GM18519 (cell line): ENCODE results near the gene DBN1.

Experiments
- ATAC-seq: cut with Tn5 transposase; IDR thresholded peaks from one replicate; pipeline ENCODE4 v1.9.1; 2021; ENCODE audit warnings: mild to moderate bottlenecking, moderate library complexity; ENCODE audit not compliant: unreplicated experiment, low FRiP score

Gene DBN1

DNA sequence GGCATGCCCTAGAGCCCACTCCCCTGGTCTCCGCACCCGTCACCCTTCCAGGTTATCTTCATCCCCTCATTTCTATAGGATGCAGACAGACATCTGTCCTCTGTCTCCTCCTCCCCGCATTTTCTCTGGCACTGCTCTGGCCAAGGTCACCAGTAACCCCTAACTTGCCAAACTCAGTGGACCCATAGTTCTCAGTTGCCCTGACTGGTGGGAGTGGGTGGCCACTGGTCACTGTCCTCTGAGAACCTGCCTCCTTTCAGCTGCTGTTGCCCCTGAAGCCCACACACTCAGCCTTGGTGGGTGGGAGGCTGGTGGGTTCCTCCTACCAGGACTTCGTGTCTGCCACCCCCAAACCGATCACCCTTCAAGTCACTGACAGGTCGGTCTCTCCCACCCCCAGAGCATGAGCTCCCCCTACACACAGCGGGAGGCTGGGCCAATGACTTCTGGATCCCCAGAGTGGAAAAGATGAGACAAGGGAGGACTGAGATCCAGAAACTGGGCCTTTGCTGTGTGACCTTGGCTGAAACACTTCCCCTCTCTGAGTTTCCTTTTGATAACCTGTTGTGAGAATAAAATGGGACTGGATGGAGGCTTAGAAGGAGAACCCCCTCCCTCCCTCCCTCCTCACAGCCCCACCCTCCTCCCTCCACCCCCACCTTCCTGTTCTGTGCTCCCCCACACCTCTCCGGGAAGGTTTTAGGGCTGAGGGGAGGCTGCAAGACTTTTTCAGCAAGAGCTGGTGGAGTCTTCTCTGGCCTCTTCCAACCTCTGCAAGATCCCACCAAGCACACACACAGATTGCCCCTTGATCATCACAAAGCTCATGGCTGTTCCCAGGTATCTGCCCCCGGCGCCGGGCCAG lies 2.4 kb upstream of the DBN1 start:
- no peak for ATAC-seq

DNA sequence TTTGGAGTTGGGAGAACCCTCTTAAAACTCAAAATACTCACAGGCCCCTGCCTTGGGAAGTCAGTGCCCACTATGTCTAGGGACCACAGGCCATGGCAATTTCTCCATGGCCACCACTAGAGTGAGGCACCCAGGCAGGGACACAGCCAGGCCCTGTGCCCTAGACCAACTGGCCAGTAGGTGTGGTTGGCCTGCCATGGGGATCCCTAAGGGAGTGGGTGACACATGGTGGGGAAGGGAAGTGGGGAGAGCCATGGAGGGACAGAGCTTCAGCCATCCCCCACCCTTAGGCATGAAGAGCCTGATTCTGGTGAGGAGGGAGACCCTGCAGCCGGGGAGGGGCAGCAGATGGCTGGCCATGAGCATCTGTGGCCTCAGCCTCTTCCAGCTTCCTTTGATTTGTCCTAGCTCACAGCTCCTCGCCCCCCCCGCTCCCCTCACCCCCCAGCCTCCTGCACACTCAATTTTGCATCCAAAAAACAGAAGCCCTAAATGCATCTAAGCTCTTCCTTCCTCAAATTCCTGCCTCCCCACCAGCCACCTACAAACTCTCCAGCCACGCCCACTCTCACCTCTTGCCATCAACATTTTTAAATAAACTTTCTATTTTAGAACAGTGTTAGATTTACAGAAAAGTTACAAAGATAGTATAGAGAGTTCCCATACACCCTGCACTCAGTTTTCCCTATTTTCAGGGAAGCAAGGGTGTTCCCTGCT lies 1.6 kb upstream of the DBN1 start:
- ATAC-seq, result no peak

DNA sequence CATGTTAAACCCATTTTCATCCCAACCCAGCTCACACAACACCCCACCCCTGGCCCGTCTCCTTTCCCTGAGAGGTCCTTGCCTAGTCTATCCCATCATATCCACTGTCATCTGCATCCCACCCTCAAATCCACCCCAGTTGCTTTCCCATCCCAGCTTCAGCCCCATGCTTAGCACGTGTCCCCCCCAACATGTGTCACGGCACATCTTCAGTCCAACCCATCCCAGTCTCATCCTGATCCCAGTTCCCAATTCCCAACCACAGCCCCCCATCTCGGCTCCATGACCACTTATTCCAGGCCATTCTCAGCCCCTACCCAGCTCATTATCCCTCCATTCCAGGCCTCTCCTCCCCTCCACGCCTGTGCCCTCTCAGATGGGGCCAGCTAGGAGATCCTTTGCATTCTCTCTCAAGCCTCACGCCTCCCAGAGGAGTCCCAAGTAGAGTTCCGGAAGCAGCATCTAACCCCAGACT lies 605 bp upstream of the DBN1 start:
- no peak for ATAC-seq

DNA sequence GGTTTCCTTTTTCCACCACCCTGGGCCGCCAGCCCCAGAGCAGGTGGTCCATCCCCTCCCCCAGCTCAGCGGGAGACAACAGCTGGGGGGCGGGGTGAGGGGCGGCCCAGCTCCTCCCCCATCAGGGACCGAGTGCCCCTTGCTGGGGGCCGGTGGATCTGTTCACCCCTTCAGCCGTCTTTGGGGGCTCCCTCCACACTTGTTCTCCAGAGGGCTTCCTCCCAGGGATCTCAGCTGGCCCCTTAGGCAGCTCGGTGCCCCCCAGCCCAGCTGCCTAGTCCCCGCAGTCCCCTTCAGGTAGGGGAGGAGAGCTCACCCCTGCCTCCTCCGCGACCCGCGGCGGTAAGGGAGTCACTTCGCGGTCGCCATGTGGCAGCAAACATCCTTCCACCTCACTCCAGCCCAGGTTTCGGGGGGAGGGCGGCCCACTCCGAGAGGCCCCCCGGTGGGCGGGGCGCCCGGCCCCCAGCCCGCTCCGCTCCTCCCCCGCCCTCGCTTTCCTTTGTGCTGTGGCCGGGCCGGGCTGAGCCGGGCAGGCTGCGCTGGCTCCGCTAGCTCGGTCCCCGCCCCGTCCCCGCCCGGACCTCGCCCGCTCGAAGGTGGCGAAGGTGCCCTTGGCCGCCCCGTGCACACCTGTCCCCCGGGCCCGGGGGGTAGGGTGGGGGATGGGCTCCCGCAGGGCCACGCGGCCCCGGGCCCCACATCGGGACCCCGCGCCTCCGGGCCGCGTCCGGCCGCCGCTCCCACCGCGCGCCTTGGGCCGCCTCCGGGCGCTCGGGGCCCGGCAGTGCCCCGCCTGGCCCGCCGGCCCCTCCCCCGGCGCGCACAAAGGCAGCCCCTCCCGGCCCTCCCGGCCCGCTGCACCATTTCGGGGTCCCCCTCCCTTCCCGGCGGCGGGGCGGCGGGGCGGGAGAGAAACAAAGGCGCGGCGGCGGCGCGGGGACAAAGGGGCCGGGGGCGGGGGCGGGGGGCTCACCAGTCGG lies 683 bp downstream of the DBN1 start:
- ATAC-seq, result no peak

DNA sequence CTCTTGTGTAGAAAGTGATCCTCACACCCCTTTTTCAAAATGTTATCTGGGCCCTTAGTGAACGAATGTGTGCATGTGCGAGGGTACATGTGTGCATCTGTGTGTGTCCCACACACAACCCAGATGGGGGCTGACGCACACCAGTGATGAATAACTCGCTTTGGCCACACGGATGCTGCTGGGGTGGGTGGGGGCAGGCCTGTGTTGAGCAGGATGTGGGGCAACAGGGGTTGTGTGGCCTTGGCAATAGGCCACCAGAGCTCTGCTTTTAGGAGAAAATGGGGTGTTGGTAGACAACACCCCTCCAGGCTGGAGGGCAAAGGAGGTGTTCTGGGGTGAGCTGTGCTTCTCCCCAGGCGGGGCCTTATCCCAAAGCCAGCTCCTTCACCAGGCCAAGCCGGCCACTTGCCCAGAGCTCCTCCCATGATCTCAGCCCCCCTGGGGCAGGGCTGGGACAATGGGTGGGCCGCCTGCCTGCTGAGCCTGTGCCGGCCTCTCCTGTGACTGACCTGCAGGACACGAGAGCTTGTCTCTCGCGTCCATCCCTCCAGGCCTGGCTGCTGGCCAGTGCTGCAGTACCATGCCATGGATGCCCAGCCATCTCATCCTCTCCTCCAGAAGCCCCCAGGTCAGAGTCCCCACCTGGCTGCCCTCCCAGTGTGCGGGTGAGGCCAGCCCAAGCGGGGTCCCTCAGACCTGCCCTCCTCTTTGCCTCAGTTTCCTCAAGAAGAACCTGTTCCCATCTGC lies 1.7 kb downstream of the DBN1 start:
- no peak for ATAC-seq

DNA sequence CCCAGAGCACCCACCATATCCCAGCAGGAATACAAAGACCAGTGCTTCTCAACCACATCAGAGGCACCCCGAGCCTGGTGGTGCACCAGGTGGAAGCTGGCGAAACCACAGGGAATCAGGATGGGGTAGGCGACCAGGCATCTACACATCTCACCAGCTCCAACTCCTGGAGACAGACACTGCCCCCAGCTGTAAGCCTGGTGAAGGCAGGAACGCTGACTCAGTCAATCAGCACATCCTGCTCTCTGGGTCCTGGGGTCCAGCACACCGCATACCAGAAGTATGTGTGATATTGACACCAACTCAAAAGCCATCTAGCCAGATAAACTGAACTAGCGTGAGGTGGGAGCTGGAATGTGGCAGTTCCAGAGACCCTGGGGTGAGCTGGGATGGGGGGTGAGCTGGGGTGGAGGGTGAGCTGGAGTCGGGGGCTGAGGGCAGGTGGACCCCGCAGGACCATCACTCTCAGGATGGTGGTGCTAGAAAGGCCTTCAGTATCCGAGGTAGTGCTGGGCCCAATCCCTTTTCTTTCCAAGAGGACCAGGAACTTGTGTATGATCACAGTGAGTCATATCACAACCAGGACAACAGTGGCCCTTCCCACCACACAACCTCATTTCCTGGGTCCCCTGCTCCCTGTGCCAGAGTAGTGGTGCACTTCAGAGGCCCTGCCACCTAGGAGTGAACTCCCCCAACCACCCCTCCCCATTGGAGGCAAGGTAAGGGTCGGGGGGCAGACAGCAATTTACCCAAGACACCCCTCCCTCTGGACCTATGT lies 2.5 kb downstream of the DBN1 start:
- no peak for ATAC-seq

DNA sequence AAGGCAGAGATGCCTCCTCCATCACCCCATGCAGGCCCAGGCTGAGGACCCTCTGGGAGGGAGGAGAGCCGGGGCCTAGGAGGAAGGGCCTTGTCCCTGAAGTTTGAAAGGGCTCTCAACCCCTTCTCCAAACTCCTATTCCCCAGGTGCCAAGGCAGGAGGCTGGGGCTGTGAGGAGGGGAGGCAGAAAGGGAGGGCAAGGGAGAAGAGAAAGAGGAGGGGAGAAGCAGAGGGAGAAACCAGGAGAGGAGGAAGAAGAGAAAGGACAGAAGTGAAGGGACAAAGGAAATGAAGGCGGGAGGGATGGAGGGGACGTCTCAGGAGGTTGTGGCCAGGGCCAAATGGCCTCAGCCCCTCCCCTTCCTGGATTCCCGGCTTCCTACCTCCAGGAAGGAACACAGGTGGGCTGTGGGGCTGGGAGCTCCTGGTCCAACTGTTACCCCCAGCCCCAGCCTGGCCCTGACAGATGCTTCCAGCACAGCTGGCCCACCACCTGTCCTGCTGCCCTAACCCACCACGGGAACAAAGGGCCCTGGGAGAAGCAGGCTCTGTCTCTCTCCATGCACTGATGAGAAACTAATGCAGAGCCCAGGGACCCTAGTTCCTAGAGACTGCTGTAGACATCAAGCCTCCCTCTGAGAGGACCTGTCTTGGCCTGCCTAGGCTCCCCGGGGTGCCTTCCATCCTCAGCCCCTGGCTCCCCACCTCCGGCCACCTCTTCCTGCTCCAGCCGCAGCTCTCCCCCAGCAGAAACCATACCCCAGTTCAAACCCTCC lies 3.5 kb downstream of the DBN1 start:
- ATAC-seq, result no peak

DNA sequence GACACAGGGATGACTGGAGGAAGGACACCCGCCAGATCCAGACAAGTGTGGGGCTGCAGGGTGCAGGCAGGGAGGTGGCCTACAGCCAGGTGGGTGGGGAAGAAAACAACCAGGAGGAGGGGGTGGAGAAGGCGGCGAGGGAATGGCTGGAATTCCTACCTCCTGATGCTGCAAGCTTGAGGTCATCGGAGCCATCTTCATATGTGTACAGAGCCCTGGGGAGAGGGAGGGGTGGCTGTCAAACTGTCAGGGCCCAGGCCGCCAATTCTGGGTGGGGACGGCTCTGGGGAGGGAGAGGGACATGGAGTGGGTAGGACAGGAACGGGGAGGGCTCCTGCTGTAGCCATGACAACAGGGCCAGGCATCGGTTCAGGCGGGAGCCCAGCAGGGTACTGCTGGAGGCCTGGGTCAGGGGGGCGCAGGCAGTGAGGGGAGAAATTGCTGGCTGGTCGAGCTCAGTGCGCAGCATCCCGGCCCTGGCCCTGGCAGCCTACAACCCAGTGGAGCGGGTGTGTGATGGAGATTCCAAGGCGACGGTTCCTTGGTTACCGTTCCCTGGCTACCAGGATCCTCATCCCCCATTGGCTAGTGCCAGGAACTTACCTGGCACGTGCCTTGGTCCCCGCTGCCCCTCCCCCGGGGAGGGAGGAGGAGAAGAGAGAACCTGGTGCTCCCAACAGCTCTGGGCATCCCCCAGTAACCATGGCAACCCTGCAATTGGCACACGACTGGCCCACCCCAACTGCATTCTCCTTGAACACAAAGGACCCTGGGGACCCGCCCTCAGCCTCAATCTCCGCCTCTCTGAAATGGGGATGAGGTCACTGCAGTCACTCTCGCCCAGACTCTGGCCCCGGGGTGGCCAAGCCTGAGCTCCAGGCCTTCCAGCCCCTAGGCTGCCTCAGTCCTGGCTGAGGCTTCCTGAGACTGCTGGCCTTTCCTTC lies 4.5 kb downstream of the DBN1 start:
- no peak for ATAC-seq

DNA sequence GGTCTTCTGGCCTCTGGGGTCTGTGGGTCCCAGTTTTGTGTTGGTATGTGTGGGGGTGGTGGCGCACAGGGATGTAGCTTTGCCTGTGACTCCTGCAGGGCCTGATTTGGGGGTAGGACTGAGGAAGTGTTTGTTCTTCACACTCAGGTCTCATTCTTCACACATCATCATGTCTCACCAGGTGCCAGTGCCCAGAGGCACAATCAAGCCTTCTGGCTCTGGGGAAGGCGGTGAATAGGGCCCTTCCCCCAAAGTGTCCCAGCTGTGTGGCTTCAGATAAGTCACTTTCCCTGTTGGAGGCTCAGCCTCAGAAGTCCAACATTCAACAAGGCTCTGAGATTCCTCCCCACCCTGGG lies 5.1 kb downstream of the DBN1 start:
- ATAC-seq, result no peak

DNA sequence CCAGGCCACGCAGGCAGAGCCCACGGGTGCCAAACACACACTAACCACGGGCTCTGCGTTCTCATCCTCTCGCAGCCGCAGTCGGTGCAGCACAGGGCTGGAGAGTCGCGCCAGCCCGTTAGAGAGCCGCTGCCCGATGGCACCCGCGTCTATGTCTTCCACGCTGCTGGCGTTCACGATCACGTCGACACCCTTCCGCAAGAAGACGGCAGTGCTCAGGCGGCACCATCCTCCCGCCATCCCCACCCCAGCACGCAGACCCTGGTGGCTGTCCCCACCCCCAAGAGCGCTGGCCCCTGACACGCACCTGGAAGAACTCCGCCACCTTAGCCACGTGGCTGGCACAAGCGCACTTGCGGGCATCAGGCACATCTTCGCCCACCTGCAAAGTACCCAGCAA lies 6.0 kb downstream of the DBN1 start:
- ATAC-seq, result no peak

DNA sequence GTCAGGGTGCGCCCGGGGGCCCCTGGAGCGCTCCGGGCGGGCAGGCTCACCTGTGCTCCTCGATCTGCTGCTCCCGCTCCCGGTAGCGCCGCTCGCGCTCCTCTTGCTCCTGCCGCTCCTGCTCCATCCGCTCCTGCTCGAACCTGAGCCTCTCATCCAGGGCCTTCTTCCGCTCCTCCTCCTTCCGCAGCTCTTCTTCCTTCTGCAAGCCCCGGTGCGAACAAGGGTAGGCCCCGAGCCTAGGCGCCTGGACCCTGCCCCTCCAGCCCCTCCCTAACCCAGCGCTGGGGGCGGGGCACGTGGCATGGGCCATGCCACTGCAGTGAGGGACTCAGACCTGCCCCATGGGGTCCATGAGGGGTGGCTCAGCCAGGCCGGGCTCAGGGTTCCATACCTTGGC lies 6.6 kb downstream of the DBN1 start:
- no peak for ATAC-seq

DNA sequence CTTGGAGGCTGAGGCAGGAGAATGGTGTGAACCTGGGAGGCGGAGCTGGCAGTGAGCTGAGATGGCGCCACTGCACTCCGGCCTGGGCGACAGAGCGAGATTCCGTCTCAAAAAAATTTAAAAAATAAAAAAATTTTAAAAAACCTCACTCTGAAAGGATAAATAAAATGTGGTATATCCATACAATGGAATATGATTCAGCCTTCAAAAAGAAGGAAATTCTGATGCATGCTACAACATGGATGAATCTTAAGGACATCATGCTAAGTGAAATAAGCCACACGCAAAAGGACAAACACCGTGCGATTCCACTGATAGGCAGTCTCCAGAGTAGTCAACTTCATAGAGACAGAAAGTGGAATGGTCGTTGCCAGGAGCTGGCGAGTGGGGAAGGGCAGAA lies 8.4 kb downstream of the DBN1 start:
- ATAC-seq, result no peak

DNA sequence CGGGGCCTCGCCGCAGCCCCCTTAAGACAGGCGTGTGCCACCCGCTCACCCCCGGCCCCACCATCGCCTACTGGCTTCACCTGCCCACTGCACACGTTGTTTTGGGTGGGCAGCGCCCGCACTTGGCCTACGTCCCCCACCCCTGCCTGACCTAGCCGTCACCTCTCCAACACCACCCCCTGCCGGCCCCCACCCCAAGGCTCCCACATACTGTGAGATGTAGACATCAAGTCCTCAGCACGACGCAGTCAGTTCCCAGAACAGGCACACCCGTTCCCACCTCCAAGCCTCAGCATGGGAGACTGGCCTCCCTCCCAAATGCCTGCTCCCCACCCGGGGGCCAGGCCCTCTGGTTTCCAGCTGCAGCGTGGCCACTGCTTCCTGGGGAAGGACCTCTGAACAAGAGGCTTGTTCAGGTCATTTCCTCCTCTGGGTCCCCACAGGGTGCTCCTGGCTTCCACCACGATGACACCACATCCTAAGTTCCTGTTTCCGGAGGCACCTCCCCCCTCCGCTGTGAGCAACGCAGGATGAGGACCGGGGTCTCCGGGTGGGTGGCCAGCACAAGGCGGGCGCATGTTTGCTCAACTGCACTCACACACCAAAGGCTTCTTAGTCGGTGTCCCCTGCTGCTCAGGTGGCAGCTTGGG lies 11.3 kb downstream of the DBN1 start:
- no peak for ATAC-seq

DNA sequence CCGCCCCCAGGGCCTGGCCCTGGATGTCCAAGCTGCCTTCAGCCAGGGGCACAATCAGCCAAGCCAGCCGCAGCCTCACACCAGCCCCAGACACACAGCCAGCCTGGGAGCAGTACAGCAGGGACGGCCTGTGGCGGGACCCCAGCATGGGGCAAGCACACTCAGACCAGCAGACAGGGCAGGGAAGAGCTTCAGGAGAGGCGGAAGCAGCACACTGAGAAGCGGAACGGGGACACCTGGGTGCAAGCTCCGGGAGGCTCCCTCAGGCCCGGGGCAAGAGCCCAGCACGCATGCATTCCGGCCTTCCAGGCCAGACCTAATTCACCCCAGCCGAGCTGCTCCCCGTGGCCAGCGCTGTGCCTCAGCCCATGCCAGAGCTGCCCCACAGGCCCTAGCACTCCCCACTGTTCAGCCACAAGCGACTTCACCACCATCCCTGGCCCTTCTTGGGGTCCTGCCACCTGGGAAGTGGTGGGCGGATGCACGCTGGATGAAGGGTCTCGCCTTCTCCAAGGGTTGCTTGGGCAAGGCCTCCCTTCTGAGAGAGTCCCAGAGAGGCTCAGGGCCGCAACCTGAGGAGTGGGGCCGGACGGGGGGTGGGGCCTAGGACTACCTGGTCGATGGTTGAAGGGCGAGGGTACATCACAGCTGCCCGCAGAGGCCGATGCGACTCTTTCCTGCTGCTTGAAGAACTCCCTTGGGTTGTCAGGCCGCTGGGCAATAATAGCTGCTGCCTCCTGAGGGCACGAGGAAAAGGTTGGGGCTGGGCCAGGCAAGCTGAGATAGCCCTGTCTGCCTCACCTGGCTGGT lies 13.4 kb downstream of the DBN1 start:
- ATAC-seq, result no peak

DNA sequence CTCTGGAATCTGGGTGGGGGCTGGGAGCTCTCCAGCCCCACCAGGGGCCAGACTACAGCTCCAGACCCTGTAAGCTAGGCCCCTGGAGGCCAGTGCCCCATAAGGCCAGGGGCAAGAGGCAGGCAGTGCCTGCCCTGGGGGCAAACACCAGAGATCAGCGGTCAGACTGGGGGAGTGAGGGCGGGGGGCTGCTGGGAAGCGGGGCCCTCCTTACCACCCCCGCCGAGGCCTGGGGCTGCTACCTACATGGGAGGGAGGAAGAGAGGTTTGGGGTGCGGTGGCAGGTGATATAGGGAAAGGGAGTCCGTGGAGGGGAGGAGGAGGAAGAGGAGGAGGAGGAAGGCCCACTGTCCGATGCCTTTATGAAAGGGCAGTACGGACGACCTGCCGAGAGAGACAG lies 14.1 kb downstream of the DBN1 start:
- no peak for ATAC-seq

DNA sequence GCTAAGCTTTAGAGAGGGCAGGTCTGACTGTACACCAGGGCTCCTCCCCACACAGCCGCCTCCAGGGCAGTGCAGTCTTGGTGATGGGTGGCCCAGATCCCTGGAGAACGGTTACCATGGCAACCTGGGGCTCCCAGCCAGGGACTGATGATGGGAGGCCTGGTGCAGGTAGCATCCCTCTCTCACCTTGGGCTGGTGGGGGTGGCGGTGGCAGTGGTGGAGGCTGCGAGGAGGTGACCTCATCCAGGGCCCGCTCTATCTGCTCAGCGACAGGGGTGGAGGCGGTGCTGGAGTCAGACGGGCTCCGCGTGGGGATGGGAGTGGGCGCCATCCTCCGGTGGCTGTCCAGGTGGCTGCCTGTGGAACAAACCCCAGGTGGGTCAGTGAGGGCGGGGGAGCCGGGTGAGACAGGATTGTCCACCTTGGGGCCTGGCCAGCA lies 14.5 kb downstream of the DBN1 start:
- ATAC-seq, result no peak
